SIG-M5 (cell line): ENCODE results near the gene UTF1.
"Not testable (repeated sequence)": the region's sequence is repeated elsewhere in the genome, so short reads cannot be mapped to it uniquely, and the experiment has no call there.

Experiments
- DNase-seq: peaks from one replicate; lab custom pipeline; 2025; lab: John Stamatoyannopoulos, UW

The UTF1 gene

DNA sequence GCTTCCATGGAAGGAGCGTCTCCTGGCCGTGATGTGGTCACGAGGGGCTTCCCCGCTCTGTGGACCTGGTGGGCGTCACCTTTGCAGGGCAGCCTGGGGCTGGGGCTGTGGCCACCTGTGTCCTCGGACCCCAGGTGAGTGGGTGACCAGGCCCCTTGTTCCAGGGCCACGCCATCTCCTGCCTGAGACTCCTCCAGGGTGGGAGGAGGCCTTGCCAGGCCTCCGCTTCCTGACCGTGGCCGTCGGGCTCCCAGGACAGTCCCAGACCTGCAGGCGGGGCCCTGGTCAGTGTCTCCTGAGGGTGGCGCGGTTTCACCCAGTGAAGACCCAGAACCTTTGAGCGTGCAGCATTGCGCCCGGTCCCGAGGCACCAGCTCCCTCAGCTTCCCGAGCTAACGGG lies 20.4 kb upstream of the UTF1 start:
- no peak for DNase-seq

DNA sequence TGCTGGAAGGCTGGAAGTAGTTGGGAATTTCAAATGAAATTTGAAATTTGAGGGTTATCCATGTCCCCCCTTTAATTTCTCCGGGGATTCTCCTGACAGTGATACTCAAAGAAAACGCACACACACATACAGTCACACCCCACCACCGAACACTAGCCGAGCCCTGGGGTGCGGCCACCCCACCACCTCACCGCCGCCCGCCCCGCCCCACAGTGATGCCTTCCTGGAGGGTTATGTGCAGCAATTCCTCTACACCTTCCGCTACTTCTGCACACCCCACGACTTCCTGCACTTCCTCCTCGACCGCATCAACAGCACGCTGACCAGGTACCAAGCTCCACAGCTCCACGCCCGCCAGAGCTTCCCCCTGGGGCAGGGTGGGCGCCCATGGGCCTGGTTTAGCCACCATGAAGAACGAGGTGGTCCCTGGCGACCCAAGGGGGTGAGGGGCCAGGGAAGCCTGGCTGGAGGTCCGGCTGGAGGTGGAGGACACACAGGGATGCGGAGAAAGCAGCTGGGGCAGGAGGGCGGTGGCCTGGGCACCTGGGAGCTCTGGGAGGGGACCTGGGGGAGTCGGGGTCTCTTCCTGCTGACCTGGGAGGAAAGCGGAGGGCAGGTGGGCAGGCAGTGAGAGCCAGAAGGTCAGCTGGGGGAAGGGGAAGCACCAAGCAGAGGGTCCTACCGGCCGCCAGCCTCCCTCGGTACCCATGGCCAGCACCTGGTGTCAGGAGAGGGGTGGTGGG lies 19.4 kb upstream of the UTF1 start:
- DNase-seq: no peak

DNA sequence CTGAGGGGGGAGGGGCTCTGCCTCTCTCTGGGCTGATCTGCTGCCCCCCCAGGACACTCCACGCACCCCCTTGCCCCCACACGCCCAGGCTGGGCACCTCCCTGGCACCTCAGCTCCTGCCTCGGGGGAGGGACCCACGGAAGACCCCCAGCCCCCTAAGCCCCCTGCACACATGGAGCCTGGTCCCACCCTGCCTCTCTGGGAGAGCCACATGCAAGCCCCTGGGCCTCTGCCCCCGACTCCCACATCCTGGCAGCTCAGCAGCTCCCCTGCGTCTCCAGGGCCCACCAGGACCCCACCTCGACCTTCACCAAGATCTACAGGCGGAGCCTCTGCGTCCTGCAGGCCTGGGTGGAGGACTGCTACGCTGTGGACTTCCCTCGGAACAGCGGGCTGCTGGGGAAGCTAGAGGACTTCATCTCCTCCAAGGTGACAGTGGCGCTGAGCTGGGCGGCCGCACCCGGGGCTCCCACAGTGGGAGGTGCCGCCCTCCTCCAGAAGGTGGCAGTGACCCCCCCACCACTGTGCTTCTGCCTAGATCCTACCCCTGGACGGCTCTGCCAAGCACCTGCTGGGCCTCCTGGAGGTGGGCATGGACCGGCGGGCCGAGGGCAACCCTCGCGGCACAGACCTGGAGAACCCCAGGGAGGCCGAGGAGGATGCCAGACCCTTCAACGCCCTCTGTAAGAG lies 18.7 kb upstream of the UTF1 start:
- DNase-seq: no peak

DNA sequence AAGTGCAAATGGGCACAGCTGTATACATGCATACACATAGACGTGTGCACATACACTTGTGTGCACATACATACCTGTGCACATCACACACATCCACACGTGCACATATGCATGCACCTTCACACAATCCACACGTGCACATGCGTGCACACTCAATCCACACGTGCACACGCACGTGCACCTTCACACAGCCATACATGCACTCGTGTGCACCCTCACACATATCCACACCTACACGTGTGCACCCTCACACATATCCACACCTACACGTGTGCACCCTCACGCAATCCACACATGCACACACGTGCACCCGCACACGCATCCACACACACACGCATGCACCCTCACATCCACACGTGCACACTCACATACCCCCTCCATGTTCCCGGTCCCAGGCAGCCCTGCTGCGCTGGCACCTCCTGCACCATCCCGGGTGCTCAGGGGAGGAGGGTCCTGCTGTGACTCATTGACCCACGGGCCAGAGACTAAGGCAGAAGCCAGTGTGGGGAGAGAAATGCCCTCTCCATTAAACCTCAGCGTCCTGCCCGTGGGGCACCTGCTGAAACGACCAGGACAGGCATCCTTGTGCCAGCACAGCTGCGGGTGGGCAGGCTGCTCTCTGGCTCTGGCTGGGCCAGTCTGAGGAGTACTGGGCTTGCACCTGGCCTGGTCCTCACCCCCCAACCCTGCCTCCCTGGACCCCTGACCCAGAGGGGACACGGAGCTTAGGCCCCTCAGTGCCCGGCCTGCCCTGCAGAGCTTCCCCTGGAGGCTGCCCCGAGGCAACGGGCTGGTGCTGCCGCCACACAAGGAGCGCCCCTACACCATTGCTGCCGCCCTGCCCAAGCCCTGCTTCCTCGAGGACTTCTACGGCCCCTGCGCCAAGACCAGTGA lies 17.8 kb upstream of the UTF1 start:
- no peak for DNase-seq

DNA sequence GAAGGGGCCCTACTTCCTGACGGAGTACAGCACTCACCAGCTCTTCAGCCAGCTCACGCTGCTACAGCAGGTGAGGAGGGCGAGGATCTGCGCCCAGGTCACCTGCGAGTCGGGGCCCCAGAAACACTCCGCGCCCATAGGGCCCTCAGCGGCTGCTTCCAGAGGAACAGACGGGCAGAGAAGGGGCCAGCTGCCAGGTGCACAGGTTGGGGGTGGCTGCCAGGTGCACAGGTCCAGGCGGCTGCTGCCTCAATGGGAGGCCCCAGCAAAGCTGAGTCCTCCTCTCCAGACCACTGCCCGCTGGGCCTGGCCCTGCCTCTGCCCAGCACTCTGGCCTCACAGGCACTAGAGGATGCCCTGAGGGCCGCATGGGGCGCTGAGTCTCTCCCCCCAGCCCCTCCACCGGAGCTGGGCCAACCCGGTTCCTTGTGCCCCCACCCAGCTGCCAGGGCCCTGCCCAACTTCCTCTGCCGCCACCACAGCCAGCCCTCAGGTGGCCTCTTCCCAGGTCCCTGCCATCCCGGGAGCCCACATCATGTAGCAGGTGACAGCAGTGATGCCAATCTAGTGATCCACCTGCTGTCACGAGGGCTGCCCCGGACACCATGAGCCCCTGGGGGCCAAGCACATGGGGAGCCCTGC lies 17.0 kb upstream of the UTF1 start:
- no peak for DNase-seq

DNA sequence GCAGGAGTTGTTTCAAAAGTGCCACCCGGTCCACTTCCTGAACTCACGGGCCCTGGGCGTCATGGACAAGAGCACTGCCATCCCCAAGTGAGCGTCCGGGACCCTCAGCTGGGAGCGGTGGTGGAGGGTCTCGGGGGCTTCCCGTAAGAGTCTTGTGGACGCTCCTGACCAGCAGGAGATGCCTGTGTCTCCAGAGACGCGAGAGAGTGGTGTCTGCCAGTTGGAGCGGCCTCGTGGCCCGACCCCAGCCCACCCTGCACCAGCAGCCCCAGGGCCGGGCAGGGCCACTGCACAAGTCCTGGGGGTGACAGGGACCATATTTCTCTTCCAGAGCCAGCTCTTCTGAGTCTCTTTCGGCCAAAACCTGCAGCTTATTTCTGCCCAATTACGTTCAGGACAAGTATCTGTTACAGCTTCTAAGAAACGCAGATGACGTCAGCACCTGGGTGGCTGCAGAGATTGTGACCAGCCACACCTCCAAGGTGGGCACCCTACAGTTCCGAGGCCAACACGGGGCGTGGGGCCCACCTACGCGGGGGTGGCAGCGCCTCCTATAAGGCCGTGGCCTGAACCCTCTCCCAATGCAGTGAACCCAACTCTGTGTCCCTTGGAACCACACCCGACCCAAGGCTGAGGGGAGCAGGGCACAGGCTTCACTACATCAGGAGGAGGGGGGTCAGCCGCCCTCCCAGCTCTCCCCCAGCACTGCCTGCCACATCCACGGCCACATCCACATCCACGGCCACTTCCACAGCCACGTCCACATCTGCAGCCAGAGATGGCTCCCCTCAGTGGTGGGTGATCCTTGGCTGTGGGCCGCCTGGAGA lies 16.2 kb upstream of the UTF1 start:
- no peak for DNase-seq

DNA sequence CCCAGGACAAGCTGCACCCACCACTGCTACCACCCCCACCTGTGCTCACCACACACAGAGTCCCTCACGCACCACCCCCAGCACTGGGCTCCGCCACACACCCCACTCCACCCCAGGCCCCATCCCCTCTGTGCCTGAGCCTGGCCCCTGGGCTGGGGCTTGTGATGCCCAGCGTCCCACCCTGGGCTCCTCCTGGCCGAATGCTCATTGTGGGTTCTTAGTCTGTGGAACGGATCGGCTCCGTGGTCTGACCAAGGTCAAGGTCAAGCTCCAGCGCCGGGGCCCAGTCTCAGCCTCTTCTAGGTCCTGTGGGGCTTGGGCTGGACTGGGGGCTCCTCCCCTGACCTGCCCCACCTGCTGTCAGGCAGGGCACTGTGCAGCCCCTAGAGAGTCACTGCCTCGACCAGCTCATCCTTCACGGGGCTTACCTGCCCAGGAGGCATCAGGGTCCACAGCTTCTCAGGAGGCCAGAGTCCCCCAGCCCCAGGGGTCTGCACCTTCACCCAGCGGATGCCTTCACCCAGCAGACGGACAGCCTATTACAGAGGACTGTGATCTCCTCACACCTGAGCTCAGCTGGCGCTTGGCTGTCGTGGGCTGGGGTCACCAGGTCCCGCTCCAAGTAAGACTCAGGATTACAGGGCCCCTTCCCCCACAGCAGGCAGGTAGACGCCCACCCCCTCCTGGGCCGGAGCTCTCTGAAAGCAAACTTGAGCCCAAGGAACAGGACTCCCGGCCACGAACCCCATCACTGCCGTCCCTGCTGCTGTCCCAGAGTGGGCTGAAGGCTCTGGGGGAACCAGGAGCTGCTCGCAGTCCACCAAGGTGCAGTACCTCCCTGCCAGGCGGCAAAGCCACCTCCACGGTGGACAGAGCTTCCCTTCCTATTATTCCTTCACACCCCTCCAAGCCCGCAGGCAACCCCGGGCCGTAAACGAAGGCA lies 15.3 kb upstream of the UTF1 start:
- no peak for DNase-seq

DNA sequence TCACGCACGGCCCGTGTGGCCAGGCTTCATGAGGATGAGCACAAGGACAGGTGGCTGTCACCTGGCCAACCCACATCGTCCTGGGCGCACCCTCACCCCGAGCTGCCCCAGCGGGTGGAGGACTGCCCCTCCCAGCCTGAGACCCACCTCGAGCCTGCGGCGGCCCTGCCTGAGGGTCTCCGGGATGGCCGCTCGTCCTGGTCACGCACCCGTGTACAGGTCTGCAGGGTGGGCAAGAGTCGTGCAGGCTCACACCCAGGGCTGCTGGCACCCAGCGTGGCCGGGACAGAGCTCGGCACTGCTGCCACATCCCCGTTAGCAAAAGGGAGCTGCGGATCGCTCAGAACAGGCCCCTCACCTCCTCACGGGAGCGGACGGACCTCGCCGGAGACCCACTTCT lies 14.4 kb upstream of the UTF1 start:
- DNase-seq: no peak

DNA sequence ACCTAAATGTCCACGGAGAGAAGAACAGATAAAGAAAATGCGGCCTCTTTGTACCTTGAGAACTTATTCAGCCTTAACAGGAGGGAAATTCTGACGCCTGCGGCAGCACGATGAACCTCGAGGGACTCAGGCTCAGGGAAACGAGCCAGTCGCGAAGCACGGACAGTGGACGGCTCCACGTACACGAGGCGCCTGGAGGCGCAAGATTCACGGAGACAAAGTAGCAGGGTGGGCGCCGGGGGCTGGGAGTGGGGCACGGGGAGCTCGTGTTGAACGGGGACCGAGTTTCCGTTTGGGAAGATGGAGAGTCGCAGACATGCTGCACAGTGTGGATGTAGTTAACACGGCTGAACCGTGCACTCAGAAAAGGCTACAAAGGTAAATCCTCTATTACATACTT lies 13.2 kb upstream of the UTF1 start:
- no peak for DNase-seq

DNA sequence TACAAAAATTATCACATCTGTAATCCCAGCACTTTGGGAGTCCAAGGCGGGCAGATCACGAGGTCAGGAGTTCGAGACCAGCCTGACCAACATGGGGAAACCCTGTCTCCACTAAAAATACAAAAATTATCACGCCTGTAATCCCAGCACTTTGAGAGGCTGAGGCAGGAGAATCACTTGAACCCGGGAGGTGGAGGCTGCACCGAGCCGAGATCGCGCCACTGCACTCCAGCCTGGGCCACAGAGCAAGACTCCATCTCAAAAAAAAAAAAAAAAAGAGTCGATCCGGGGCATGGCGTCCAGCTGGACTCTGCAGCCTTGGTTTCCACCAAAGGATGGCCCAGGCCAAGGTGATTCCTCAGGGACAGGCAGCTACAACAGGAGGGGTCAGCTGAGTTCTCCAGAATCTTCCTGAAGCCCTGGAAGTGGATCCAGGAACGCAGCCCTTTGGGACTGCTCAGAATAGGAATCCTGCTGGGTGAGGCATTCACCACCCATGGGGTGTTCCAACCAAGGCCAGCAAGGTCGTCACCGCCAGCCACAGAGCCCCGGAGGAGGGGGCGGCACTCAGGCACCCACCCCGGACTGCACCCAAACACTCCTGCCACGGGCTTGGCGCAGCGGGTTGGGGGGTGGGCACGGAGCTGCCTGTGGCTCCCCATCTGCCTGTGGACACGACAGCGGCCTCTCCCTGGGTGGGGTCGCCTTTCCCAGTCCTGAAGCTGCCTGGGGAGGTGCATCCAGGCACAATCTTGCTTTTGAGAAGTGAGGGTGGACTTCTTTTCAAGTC lies 12.0 kb upstream of the UTF1 start:
- no peak for DNase-seq

DNA sequence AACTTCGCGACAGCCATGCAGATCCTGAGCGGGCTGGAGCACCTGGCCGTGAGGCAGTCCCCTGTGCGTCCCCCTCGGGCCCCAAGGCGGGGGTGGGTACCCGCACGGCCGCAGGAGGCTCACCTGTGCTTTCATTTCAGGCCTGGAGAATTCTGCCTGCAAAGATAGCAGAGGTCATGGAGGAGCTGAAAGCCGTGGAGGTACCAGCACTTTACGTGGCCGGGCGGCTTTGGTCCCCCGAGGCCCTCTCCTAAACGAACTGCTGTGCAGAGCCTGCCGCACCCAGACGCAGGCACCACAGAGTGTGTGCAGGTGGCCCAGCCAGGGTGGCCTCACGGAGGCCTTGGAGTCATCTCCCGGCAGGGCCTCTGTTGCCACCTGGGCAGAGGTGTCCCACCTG lies 11.1 kb upstream of the UTF1 start:
- no peak for DNase-seq

DNA sequence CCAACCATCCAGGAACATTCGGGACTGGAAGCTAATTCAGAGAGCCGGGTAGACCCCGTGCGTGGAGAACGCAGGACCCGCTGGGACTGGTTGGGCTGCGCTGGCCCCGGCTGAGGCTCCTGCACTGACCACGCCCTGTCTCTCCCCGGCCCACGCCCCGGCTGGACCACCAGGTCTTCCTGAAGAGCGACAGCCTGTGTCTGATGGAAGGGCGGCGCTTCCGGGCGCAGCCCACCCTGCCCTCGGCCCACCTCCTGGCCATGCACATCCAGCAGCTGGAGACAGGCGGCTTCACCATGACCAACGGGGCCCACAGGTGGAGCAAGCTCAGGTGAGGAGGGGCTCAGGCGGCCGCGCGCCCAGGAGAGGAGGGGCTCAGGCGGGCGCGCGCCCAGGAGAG lies 10.2 kb upstream of the UTF1 start:
- DNase-seq: no peak

DNA sequence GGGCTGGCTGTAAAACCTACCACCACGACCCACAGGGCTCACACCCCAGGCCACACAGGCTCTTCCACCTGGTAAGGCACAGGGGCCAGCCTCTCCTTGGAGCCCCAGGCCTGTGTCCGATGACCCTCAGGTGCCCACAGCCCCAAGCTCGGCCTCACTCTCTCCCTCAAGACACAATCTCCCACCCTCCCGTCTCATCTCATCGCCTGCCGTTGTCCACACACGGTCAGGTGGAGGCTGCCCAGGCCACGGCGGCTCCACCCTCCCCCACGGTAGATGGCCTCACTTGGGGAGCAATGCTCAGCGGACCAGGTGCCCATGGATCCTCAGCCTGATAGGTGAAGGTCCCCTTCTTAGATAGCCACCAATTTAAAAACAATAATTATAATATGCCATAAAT lies 8.7 kb upstream of the UTF1 start:
- no peak for DNase-seq

DNA sequence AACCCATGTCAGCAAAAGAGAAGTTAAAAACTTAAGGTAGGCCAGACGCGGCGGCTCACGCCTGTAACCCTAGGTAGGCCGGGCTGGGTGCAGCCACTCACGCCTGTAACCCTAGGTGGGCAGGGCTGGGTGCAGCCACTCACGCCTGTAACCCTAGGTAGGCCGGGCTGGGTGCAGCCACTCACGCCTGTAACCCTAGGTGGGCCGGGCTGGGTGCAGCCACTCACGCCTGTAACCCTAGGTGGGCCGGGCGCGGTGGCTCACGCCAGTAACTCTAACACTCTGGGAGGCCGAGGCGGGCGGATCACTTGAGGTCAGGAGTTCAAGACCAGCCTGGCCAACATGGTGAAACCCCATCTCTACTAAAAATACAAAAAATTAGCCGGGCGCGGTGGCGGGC lies 8.3 kb upstream of the UTF1 start:
- not testable (repeated sequence) for DNase-seq

DNA sequence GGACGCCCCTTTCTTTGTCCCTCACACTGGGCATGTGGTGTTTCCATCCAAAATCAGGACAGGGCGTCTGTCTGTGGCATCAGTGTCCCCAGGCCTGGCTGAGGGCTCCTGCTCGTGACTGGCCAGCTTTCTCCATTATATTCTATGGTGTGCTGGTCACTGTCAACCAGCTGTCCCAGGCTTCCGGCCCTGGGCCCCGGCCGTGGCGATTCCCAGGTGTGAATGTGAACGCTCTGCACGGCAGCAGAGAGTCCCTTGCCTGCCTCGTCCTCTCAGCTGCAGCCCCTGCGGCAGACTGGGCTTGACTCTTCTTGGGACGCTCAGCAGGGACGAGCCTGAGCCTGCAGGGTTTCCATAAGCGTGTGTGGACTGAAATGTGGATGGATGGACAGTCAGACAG lies 5.9 kb upstream of the UTF1 start:
- no peak for DNase-seq

DNA sequence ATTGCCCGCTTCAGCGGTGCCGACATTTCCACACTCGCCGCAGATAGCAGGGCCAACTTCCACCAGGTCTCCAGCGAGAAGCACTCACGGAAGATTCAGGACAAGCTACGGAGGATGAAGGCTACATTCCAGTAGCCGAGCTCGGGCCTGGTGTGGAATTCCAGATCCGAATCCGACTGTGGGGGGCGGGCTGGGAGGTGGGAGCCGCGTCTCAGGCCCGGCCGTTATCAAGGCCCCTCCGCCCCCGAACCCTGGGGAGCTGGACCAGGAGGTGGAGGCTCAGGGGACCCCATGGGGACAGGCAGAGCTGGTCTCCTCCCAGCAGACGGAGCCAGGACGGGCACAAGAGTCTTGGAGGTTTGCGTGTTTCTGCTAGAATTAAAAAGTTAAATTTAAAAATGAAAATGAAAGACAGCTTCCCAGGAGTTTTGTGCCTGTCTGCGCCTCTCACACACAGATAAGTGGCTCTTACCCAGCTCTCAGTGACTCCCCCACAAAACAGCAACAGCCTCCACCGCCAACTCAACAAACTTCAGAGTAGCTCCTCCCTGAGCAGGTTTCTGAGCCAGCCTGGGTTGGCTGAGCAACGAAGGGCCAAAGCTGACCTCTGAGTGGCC lies 5.2 kb upstream of the UTF1 start:
- DNase-seq: no peak

DNA sequence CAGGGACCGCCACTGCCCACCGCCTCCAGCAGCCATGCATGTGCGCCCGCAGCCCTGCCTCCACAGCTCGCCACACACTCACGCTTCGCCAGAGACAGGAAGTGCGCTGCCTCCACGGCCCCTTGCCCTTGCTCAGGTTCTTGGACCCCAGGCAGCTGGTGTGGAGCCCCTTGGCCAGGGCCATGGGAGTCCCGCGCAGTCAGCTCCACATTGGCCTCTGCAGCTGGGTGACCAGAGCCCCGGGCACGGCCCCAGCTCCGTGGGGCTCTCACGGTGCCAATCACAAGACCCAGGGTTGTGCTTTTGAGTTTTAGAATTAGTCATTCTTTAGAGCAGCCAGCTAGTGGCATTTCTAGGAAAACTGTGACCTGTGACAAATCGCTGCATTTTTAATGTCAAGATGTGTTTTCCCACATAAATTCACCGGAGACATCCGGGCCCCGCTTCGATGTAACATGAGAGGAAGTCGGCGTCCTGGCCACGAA lies 4.3 kb upstream of the UTF1 start:
- DNase-seq: no peak

DNA sequence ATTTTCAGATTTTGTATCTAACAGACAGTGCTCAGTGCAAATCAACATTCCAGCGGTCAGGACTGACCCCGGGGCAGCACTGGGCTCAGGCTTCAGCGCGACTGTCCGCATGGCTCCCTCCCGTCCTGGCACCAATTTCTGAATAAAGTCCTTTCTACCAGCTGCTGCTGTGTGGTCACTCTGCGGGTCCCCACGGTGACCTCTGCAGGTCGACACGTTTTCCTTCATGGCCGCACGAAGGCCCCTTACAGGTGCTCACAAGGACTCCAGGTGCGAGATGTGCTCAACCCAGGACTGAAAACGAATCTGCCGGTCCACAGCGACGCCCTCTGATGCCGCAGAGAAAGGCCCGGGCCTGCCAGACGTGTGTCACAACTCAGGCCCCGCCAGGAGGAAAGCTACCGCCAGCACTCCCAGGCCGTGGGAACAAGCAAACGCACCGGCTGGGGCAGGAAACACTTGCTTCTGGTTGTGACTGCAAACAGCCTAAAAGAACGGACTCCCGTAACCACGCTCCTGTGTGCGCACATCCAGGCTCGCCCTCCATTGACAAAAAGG lies 3.7 kb upstream of the UTF1 start:
- no peak for DNase-seq

DNA sequence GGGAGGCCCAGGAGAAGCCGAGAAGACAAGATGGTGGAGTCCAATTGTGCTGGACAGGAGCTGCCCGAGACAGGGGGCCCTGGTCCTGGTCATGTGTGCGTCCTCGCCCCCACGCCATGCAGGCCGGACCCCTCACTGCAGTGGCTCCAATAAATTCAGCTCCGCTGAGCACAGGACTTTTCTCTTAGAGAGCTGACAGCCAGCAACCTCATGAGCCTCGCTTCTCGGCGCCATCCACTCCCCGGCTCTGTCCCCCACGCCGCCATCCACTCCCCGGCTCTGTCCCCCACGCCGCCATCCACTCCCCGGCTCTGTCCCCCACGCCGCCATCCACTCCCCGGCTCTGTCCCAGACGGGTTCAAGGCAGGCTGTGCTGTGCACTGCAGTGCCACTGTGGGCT lies 2.8 kb upstream of the UTF1 start:
- no peak for DNase-seq
